Hematopoietic multipotent progenitor cell (in vitro differentiated cells): Measurements from ENCODE around the gene LLCFC1. TPM values are rescaled to one million over a fixed set of nuclear protein-coding genes. Genes with fewer than 3 reads are reported as not detected.

ENCODE experiments used
- DNase-seq, 3 donors: peaks; one replicate each; pipeline ENCODE4 v3.0.0-alpha.2; 2011 to 2015; ENCODE audit warnings: low read depth in 2 of 3, low spot score in 2 of 3
- total RNA-seq: library from RNA; depleted of rRNA; stranded (reverse); fragments of >200 nt; gene quantifications from one replicate; pipeline ENCODE4 v1.2.3, GENCODE V29; 2012

Gene LLCFC1
- total RNA-seq, 1 donor = not detected

- DNase-seq = peak in 2 of 3 donors; percentile 22 to 30
Observed at GRCh38 chr7:142908921-142909890, 30.1 kb upstream of the LLCFC1 start.

- no peak for DNase-seq
Observed at GRCh38 chr7:142910031-142910433, 29.3 kb upstream of the LLCFC1 start.

GRCh38 chr7:142910481-142910880, 28.8 kb upstream of the LLCFC1 start:
- DNase-seq = no peak

GRCh38 chr7:142913051-142913450, 26.2 kb upstream of the LLCFC1 start:
- DNase-seq = no peak

- no peak for DNase-seq
Observed at GRCh38 chr7:142913566-142913965, 25.7 kb upstream of the LLCFC1 start.

GRCh38 chr7:142914121-142914520, 25.2 kb upstream of the LLCFC1 start:
- DNase-seq = no peak

- no peak for DNase-seq
Observed at GRCh38 chr7:142915315-142915714, 24.0 kb upstream of the LLCFC1 start.

- no peak for DNase-seq
Observed at GRCh38 chr7:142916508-142916907, 22.8 kb upstream of the LLCFC1 start.

- DNase-seq = no peak
Observed at GRCh38 chr7:142917447-142917846, 21.8 kb upstream of the LLCFC1 start.

- no peak for DNase-seq
Observed at GRCh38 chr7:142918901-142919300, 20.4 kb upstream of the LLCFC1 start.

GRCh38 chr7:142919656-142920055, 19.6 kb upstream of the LLCFC1 start:
- DNase-seq = no peak

- no peak for DNase-seq
Observed at GRCh38 chr7:142923391-142923790, 15.9 kb upstream of the LLCFC1 start.

GRCh38 chr7:142925413-142925812, 13.9 kb upstream of the LLCFC1 start:
- DNase-seq = no peak

GRCh38 chr7:142927085-142927745, 12.1 kb upstream of the LLCFC1 start:
- peak in 1 of 3 donors; percentile 1 for DNase-seq

- DNase-seq = no peak
Observed at GRCh38 chr7:142927949-142928348, 11.3 kb upstream of the LLCFC1 start.

GRCh38 chr7:142930126-142930730, 9.1 kb upstream of the LLCFC1 start:
- DNase-seq = no peak

GRCh38 chr7:142932386-142933091, 6.7 kb upstream of the LLCFC1 start:
- no peak for DNase-seq

GRCh38 chr7:142933092-142933475, 6.2 kb upstream of the LLCFC1 start:
- DNase-seq = no peak

- DNase-seq = no peak
Observed at GRCh38 chr7:142933624-142934023, 5.7 kb upstream of the LLCFC1 start, which contains the start of gene TRPV5. TRPV5 (minus strand) TSS chr7:142933746; CDS start chr7:142933459, 287 bp downstream.

- no peak for DNase-seq
Observed at GRCh38 chr7:142934056-142934455, 5.2 kb upstream of the LLCFC1 start.
